Subcutaneous adipose tissue (tissue), 4 donors: ENCODE measurements around the gene CCT6B. TPM values are rescaled to one million over a fixed set of nuclear protein-coding genes. Genes with fewer than 3 reads are reported as not detected.

Experiments
- total RNA-seq, 4 donors: library from RNA; depleted of rRNA; stranded (reverse); fragments of >200 nt; gene quantifications; one replicate each; pipeline ENCODE4 v1.1.0, GENCODE V29; 2016
- TF ChIP-seq, protein P1 (sequence below): fragments of 450-650 bp; IDR thresholded peaks from one replicate; pipeline ENCODE4 v1.5.1; 2016; ENCODE audit warnings: low read depth, mild to moderate bottlenecking, control low read depth, antibody characterized with exemption, moderate library complexity

The CCT6B gene
- total RNA-seq, 4 donors from 2014 or later, result 3.1 to 6.2 (median 4.1) TPM

DNA sequence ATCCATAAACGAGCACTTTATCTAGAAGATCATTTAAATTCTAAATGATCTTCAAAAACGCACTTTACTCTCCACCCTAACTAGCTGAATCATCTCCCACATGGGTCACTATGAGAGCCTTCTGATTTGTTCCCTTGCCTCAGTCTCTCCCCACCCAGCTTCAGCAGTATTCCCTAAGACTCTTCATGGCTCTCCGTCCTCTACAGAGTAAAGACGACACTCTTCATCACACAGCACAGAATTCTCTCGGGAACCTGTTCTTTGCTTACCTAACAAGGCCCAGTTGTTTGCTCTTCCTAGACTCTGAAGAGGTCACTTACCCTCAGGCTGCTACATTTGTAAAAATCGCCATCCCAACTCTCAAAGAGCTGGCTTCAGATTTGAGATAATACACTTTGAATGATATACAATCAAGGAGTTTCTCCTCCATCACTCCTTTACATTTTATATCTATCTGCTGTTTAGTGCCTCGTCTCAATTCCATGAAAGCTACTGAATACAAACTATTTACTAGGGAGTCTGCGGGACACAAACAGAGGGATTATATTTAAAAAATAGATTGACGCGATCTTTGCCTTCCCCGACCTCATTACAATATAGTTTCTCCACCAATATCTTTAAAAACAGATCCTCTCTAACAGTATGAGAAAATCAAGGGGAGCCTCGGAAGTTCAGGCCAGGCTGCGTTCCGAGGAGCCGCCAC lies 18.5 kb upstream of the CCT6B start:
- TF ChIP-seq, protein P1, sequence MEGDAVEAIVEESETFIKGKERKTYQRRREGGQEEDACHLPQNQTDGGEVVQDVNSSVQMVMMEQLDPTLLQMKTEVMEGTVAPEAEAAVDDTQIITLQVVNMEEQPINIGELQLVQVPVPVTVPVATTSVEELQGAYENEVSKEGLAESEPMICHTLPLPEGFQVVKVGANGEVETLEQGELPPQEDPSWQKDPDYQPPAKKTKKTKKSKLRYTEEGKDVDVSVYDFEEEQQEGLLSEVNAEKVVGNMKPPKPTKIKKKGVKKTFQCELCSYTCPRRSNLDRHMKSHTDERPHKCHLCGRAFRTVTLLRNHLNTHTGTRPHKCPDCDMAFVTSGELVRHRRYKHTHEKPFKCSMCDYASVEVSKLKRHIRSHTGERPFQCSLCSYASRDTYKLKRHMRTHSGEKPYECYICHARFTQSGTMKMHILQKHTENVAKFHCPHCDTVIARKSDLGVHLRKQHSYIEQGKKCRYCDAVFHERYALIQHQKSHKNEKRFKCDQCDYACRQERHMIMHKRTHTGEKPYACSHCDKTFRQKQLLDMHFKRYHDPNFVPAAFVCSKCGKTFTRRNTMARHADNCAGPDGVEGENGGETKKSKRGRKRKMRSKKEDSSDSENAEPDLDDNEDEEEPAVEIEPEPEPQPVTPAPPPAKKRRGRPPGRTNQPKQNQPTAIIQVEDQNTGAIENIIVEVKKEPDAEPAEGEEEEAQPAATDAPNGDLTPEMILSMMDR, result no peak

DNA sequence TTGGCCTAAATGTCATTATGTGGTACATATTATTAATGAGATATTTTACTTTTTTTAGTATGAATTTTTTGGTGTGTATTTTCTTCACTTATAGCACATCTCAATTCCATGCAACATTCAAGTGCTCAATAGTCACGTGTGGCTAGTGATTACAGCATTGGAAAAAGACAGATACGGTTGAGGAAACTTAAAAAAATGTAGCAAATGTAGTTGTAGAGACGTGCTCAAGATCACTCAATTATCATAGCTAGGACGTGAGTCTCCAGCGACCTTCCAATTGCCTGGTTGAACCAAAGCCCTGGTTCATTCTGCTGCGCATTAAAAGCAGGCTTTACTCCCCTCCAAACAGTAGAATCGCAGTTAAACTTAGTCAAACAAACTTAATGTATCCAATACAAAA lies 17.9 kb upstream of the CCT6B start:
- TF ChIP-seq, protein P1, result no peak

DNA sequence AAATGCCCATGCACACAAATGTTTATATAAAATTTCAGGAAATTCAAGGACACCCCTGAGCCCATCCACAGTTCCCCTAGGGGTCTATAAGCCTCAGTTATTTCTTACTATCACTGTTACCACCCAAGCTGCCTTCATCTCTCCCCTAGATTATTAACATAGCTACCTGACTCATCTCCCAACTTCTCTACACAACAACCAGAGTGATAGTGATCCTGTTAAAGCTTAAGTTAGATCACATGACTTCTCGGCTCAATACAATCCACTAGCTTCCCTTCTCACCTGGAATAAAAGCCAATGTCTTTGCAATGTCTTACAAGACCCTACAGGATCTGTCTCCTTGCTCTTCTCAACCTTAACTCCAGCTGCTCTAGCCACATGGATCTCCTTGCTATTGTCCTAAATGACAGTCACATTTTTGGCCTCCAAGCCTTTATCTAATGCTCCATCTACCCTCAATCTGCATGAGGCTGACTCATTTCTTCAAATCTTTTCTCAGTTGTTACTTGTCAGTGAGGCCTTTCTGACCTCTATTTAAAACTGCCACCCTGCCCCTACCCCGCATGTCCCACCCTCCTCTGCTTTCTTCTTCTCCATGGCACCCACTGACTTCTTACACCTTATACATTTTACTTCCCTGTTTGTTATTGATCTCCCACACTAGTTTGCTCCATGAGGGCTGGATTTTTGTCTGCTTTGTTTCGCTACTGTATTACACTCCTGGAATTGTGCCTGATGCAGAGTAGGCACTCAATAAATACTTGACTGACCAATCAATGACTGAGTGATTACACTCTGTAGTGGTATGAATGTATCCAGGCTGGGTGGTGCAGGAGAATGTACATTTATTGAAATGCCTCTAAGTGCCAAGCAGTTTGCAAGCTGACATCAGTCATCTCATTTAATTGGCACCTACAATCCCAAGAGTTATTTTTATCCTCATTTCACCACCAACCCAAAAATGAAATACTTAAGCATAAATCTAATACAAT lies 13.8 kb upstream of the CCT6B start:
- TF ChIP-seq, protein P1, result no peak

DNA sequence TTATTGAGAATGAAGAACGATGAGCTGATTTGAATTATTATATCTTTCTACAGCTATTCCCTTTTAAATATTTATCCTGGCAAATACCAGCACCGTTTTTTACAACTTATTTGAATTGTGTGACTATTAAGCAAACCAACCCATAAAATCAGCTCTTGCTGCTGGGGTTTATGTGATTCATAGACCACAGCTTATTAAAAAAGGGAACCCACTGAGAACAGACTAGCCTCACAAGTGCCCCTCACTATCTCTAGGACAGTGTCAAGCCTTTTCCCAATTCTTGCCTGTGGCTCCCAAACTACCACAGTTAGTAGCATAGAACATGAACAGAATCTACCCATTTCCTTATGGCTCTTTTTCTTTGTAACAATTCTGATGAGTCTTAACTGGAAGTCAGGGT lies 12.9 kb upstream of the CCT6B start:
- TF ChIP-seq, protein P1, result no peak

DNA sequence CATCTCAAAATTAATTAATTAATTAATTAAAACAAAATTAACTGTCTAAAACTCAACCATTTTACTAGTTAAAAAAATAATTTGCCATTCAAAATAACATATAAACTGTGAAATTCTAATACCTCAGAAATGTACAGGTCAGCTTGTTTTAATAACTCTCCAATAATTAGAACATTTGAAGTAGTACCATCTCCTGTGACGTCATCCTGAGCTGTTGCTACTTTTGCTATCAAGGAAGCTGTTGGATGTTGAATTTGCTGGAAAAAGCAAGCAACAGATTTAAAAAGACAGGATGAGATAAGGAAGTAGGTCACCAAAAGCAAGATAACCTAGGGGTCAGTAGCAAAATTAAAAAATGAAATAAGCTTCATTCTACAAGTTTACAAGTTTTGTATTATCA lies 2.8 kb downstream of the CCT6B start:
- TF ChIP-seq, protein P1, result no peak

DNA sequence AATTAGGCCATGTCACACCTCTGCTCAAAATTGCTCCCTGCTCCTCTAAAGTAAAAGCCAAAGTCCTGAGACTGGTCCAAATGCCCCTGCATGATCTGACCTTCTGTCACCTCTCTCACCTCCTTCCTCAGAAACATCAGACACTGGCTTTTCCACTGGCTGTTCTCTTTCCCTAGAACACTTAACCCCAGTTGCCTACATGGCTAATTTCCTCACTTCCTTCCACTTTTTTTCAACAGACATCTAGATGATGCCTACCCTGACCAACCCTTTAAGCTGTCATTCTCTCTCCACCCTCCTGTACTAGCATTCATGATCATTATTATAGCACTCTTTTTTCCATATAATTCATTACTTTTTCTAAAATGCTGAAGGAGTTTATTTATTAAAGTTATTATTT lies 31.0 kb downstream of the CCT6B start:
- TF ChIP-seq, protein P1, result no peak

DNA sequence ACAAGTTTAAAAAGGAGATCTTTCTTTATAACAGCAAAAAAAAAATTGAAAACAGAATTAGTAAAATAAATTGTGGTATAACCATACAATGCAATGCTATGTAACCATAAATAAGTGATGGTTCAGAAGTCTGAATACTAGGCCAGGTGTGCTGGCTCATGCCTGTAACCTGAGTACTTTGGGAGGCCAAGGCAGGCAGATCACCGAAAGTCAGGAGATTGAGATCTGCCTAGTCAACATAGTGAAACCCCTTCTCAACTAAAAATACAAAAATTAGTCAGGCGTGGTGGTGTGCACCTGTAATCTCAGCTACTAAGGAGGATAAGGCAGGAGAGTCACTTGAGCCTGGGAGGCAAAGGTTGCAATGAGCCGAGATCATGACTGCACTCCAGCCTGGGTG lies 34.6 kb downstream of the CCT6B start:
- TF ChIP-seq, protein P1, result no peak
